ENCODE measurements around the gene PDE3A. TPM values are rescaled to one million over a fixed set of nuclear protein-coding genes. Genes with fewer than 3 reads are reported as not detected.
"Not testable (repeated sequence)": the region's sequence is repeated elsewhere in the genome, so short reads cannot be mapped to it uniquely, and the experiment has no call there.

Gene PDE3A
- total RNA-seq, 1 donor from 2014 or later = 0.14 TPM

DNA sequence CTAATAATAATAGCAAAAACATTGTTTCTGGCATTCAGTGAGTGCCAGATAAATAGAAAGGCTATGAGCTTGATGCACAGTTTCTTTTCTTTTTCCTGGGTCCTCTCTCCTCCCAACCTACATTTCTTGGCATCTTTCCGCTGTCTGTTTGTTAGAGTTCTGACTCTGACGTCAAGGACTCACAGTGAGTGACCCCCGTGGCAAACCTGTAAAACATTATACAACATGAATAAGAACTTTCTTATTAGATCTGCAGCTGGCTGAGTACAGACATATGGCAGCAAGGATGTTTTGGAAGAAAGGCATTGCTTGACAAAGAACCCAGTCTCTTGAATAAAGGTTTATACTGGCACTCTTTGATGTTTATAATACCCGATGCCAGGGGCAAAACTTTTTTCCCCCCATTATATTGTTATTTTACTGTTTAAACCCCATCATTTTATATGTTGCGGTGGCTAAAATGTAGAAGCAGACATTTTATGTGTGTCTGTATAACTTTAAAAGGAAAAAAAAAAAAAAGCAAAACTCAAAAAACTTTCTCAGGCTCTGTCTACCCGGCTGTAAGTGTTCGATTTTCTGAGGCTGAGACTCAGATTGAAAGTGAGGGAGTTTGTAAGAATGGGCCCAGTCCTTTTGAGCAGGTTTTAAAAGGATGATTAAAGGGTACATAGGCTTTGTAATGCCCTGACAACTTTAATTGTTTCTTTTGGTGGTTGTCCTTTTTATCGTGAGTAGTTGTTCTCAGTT is 159.3 kb downstream of the PDE3A start:
- no peak for DNase-seq (ENCODE audit: low spot score)
- Mint-ChIP-seq H3K36me3 (ENCODE audit: low read depth) (no peaks in the 10 kb centered on the region), H3K27me3 (ENCODE audit: low read depth) (no peaks in the 10 kb centered on the region), H3K27ac (no peak overlapping the region), H3K9me3 (peaks cover 3% of the 10 kb centered on the region), H3K4me1 (ENCODE audit: low read depth) (no peaks in the 10 kb centered on the region), H3K4me3 (ENCODE audit: low read depth) (no peak overlapping the region)
- intact Hi-C loops (cut with micrococcal nuclease) = no loop called here

DNA sequence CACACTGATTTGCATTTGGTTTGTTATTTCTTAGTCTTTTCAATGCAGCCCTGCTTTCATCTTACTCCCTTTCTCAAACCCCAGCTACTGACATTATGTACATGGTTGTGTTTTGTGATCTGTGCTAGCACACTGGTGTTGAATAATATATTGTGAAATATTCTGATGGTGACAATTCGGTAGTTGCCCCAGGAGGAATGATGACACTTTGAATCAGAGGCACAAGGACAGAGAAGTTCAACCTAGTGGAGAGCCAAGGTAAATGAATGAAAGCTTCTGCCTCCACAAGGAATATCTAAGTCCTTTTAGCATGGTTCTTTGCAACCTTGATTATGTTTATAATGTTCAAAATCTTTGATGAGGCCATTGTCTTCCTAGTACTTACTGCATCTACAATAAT is 159.9 kb downstream of the PDE3A start:
- no peaks in the 10 kb centered on the region for H3K27me3 Mint-ChIP-seq (ENCODE audit: low read depth)
- H3K4me1 Mint-ChIP-seq (ENCODE audit: low read depth) = no peaks in the 10 kb centered on the region
- no peak overlapping the region for H3K4me3 Mint-ChIP-seq (ENCODE audit: low read depth)
- no peak for DNase-seq (ENCODE audit: low spot score)
- no peaks in the 10 kb centered on the region for H3K36me3 Mint-ChIP-seq (ENCODE audit: low read depth)
- no peak overlapping the region for H3K27ac Mint-ChIP-seq
- intact Hi-C loops (cut with micrococcal nuclease) = no loop called here
- peaks cover 3% of the 10 kb centered on the region for H3K9me3 Mint-ChIP-seq

DNA sequence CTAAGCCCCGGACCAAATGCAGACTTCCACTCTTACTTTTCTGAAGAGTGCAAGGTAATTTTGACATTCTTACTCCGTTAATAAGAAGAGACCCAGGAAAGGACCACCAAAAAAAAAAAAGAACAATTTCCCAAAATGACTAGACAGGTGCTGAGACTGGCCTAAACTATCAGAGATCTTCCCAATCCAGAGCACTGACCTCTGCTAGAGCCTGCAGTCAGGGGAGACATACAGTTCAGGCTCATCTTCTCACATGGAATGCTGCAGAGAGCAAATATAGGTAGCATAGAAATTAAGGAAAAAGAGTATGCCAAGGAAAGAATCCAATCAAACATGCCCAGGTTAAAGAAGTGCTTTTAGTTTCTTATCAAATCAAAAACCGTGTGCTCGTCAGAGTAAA is 177.9 kb downstream of the PDE3A start:
- intact Hi-C loops (cut with micrococcal nuclease) = no loop called here
- Mint-ChIP-seq H3K4me1 (ENCODE audit: low read depth) (no peaks in the 10 kb centered on the region), H3K4me3 (ENCODE audit: low read depth) (no peak overlapping the region), H3K27ac (no peak overlapping the region), H3K36me3 (ENCODE audit: low read depth) (no peaks in the 10 kb centered on the region), H3K9me3 (no peaks in the 10 kb centered on the region), H3K27me3 (ENCODE audit: low read depth) (no peaks in the 10 kb centered on the region)
- DNase-seq (ENCODE audit: low spot score) = no peak

DNA sequence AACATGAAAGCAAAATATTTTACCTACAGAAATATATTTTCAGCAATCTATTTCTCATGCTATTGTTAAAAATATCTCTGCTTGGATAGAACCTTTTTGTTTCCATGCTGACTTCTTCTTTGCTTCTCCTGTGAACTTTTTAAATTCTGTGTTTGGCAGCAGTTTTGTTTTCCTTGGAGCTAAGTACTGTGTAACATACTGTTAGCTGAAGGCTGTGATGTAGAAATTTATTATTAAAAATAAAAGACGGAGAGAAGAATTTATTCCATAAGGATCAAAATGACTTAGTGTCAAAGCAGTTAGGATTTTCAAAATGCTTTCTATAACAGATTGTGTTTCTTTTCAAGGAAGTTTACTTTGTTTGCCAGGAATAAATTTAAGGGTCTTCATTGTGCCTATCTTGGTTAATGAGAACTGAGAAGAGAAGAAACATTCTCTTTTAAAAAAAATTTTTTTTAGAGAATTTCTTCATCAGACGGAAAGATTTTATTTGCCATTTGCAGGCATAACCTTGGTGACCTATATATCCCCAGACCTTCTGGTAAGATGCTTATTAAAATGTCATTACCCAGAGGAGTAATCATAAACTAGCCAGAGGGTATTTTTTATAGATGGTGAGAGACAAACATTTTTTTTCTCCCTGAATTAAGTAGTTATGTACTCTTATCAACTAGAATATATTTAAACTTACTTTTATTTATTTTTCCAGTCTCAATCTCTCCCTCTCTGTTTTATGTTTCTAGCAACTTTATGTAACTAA is 179.7 kb downstream of the PDE3A start:
- intact Hi-C loops (cut with micrococcal nuclease) = no loop called here
- H3K36me3 Mint-ChIP-seq (ENCODE audit: low read depth) = no peaks in the 10 kb centered on the region
- H3K9me3 Mint-ChIP-seq = no peaks in the 10 kb centered on the region
- DNase-seq (ENCODE audit: low spot score) = no peak
- no peak overlapping the region for H3K4me3 Mint-ChIP-seq (ENCODE audit: low read depth)
- no peaks in the 10 kb centered on the region for H3K27me3 Mint-ChIP-seq (ENCODE audit: low read depth)
- no peaks in the 10 kb centered on the region for H3K4me1 Mint-ChIP-seq (ENCODE audit: low read depth)
- no peak overlapping the region for H3K27ac Mint-ChIP-seq

DNA sequence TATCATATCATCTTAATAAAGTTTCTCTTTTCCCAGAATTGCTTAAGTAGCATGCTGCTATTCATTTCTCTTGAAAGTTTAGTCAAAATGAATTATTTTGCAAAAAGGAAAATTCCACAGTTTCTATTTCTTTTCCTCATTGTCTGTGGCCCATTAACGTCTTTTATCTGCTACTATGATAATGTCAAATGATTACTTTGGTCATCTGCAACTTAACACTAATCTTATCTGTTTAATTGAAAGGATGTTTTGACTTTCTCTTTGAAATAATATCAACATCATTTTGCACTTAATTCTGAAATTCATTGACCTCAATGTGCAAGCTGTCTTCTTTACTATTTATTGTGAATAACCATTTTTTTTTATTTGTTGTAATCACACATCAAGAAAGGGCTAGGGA is 180.3 kb downstream of the PDE3A start:
- Mint-ChIP-seq H3K9me3 (no peaks in the 10 kb centered on the region), H3K27me3 (ENCODE audit: low read depth) (no peaks in the 10 kb centered on the region), H3K4me3 (ENCODE audit: low read depth) (no peak overlapping the region), H3K36me3 (ENCODE audit: low read depth) (no peaks in the 10 kb centered on the region), H3K4me1 (ENCODE audit: low read depth) (no peaks in the 10 kb centered on the region), H3K27ac (no peak overlapping the region)
- intact Hi-C loops (cut with micrococcal nuclease) = no loop called here
- DNase-seq (ENCODE audit: low spot score) = no peak

DNA sequence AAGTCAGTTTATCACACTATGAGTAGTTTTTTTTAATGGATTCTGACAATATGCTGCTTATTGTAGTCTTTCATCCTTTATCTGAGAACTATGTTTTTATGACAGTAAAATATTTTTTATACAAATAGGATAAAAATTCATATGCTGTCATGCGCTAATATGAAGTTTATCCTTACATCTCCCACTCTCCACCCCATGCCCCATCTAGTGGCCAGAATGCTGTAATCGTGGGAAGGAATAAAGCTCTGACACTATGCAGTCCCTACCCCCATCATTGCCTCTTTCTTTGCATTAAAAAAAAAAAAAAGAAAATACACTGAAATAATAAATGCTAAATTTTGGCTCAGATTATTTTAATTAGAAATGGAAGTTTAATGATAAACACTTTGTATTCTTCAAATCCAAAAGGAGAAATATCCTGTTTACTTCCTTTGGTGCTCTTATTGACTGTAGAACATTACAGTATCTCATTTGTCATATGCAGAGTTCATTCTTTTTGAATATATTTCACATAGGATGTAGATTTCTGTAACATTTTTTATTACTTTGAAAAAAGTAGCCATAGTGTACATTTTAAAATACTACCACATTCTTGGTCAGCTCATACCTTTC is 180.9 kb downstream of the PDE3A start:
- Mint-ChIP-seq H3K27me3 (ENCODE audit: low read depth) (no peaks in the 10 kb centered on the region), H3K4me3 (ENCODE audit: low read depth) (no peak overlapping the region), H3K9me3 (no peaks in the 10 kb centered on the region), H3K36me3 (ENCODE audit: low read depth) (no peaks in the 10 kb centered on the region), H3K27ac (no peak overlapping the region), H3K4me1 (ENCODE audit: low read depth) (no peaks in the 10 kb centered on the region)
- DNase-seq (ENCODE audit: low spot score) = no peak
- intact Hi-C loops (cut with micrococcal nuclease) = no loop called here

DNA sequence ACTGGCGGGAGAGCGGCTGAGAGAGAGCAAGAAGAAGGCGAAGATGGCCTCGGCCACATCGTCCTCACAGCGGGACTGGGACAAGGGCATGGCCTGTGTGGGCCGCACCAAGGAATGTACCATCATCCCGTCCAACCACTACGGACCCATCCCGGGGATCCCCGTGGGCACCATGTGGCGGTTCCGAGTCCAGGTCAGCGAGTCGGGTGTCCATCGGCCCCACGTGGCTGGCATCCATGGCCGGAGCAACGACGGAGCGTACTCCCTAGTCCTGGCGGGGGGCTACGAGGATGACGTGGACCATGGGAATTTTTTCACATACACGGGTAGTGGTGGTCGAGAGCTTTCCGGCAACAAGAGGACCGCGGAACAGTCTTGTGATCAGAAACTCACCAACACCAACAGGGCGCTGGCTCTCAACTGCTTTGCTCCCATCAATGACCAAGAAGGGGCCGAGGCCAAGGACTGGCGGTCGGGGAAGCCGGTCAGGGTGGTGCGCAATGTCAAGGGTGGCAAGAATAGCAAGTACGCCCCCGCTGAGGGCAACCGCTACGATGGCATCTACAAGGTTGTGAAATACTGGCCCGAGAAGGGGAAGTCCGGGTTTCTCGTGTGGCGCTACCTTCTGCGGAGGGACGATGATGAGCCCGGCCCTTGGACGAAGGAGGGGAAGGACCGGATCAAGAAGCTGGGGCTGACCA is 183.6 kb downstream of the PDE3A start:
- H3K27ac Mint-ChIP-seq; DNase-seq (ENCODE audit: low spot score); H3K27me3 Mint-ChIP-seq (ENCODE audit: low read depth); H3K36me3 Mint-ChIP-seq (ENCODE audit: low read depth); H3K4me3 Mint-ChIP-seq (ENCODE audit: low read depth); H3K9me3 Mint-ChIP-seq; intact Hi-C loops (cut with micrococcal nuclease); H3K4me1 Mint-ChIP-seq (ENCODE audit: low read depth): not testable (repeated sequence)

DNA sequence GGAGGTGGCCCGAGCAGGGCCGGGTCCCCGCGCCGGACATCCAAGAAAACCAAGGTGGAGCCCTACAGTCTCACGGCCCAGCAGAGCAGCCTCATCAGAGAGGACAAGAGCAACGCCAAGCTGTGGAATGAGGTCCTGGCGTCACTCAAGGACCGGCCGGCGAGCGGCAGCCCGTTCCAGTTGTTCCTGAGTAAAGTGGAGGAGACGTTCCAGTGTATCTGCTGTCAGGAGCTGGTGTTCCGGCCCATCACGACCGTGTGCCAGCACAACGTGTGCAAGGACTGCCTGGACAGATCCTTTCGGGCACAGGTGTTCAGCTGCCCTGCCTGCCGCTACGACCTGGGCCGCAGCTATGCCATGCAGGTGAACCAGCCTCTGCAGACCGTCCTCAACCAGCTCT is 184.2 kb downstream of the PDE3A start:
- H3K27ac Mint-ChIP-seq; H3K36me3 Mint-ChIP-seq (ENCODE audit: low read depth); intact Hi-C loops (cut with micrococcal nuclease); H3K4me1 Mint-ChIP-seq (ENCODE audit: low read depth); DNase-seq (ENCODE audit: low spot score); H3K9me3 Mint-ChIP-seq; H3K27me3 Mint-ChIP-seq (ENCODE audit: low read depth); H3K4me3 Mint-ChIP-seq (ENCODE audit: low read depth): not testable (repeated sequence)

DNA sequence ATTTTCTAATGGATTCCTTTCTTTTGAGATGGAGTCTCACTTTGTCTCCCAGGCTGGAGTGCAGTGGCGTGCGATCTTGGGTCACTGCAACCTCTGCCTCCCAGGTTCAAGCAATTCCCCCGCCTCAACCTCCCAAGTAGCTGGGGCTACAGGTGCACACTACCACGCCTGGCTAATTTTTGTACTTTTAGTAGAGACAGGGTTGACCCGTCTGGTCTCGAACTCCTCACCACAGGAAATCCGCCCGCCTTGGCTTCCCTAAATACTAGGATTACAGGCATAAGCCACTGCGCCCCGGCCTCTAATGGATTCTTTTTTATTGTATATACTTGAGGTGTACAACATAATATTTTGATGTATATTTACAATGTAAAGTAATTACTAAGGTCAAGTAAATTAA is 186.7 kb downstream of the PDE3A start:
- H3K36me3 Mint-ChIP-seq (ENCODE audit: low read depth) = no peaks in the 10 kb centered on the region
- no peak overlapping the region for H3K27ac Mint-ChIP-seq
- H3K4me3 Mint-ChIP-seq (ENCODE audit: low read depth) = no peak overlapping the region
- H3K27me3 Mint-ChIP-seq (ENCODE audit: low read depth) = no peaks in the 10 kb centered on the region
- no peaks in the 10 kb centered on the region for H3K4me1 Mint-ChIP-seq (ENCODE audit: low read depth)
- intact Hi-C loops (cut with micrococcal nuclease) = no loop called here
- no peak for DNase-seq (ENCODE audit: low spot score)
- no peaks in the 10 kb centered on the region for H3K9me3 Mint-ChIP-seq

DNA sequence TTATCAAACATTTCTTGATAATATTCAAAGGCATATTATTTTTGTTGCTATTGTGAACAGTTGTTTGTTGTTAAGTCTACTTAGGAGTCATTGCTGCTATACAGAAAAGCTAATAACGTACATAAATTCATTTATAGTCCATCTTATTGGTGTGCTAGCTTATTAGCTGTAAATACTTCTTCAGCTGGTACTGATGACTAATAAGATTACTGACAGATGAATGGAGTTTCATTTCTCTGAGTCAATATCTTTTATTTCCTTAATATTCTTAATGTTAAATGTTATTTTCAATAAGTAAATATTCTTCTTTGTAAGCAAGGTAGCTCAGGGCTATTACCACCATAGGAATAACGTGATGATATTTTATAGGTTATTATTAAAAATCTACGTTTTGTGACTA is 187.4 kb downstream of the PDE3A start:
- Mint-ChIP-seq H3K36me3 (ENCODE audit: low read depth) (no peaks in the 10 kb centered on the region), H3K27me3 (ENCODE audit: low read depth) (no peaks in the 10 kb centered on the region), H3K9me3 (no peaks in the 10 kb centered on the region), H3K4me3 (ENCODE audit: low read depth) (no peak overlapping the region), H3K27ac (no peak overlapping the region), H3K4me1 (ENCODE audit: low read depth) (no peaks in the 10 kb centered on the region)
- intact Hi-C loops (cut with micrococcal nuclease) = no loop called here
- no peak for DNase-seq (ENCODE audit: low spot score)

DNA sequence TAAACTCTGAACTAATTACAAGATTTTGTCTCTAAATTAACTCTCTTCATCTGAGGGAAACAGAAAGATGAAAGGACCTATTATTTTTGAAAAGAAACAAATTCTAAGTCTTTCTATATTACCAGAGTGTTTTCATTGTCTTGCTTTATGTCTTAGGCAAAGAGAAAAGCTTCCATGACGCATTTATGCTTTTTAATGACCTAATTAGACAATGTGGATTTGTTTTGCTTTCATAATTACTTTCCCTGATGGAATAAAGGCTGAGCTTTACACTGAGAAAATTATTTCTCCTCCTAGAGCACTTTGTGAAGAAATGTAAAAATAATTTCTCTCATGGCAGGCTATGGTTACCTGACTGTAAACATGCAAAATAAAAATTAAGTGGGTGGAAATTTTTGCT is 188.8 kb downstream of the PDE3A start:
- intact Hi-C loops (cut with micrococcal nuclease) = no loop called here
- Mint-ChIP-seq H3K27me3 (ENCODE audit: low read depth) (no peaks in the 10 kb centered on the region), H3K9me3 (no peaks in the 10 kb centered on the region), H3K36me3 (ENCODE audit: low read depth) (no peaks in the 10 kb centered on the region), H3K27ac (no peak overlapping the region), H3K4me3 (ENCODE audit: low read depth) (no peak overlapping the region), H3K4me1 (ENCODE audit: low read depth) (no peaks in the 10 kb centered on the region)
- no peak for DNase-seq (ENCODE audit: low spot score)

DNA sequence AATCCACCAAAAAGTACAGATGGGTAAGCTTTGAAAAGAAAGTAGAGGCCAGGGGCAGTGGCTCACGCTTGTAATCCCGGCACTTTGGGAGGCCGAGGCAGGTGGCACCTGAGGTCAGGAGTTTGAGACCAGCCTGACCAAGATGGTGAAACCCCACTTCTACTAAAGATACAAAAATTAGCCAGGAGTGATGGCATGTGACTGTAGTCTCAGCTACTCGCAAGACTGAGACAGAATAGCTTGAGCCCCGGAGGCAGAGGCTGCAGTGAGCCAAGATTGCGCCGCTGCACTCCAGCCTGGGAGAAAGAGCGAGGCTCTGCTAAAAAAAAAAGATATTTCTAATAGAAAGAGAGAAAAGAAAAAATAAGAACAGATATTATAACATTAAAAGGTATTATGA is 192.6 kb downstream of the PDE3A start:
- Mint-ChIP-seq H3K4me1 (ENCODE audit: low read depth) (no peaks in the 10 kb centered on the region), H3K9me3 (no peaks in the 10 kb centered on the region), H3K27me3 (ENCODE audit: low read depth) (no peaks in the 10 kb centered on the region), H3K4me3 (ENCODE audit: low read depth) (no peak overlapping the region), H3K27ac (no peak overlapping the region), H3K36me3 (ENCODE audit: low read depth) (no peaks in the 10 kb centered on the region)
- DNase-seq (ENCODE audit: low spot score) = no peak
- intact Hi-C loops (cut with micrococcal nuclease) = no loop called here

DNA sequence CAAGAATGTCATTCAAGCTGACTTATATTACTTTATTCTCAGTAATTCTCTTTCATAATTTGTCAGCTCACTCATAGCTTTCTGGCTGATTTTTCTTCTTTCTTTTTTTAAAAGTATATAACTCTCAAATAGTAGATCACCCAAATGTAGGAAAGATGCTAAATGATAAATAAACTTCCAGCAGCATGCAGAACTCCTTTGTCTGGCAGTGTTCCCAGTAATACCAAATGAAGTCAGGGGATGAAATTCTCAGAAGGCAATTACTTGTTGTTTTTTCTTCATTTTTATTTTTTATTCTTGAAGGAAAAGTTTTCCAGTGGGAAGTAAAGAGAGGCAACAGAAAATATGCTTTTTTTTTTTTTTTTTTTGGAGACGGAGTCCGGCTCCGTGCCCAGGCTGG is 193.5 kb downstream of the PDE3A start:
- H3K9me3 Mint-ChIP-seq = no peaks in the 10 kb centered on the region
- no peaks in the 10 kb centered on the region for H3K27me3 Mint-ChIP-seq (ENCODE audit: low read depth)
- no peak overlapping the region for H3K27ac Mint-ChIP-seq
- no peaks in the 10 kb centered on the region for H3K36me3 Mint-ChIP-seq (ENCODE audit: low read depth)
- no peak for DNase-seq (ENCODE audit: low spot score)
- intact Hi-C loops (cut with micrococcal nuclease) = no loop called here
- H3K4me1 Mint-ChIP-seq (ENCODE audit: low read depth) = no peaks in the 10 kb centered on the region
- no peak overlapping the region for H3K4me3 Mint-ChIP-seq (ENCODE audit: low read depth)

Data from activated T-helper 2 cell treated with anti-CD3 and anti-CD28 coated beads, Interferon-gamma antibody, Interleukin-2, Interleukin-4, amounts not matched to agents 10 μg/mL and 5 μg/mL and 100 μg/mL, durations not matched to agents 14 hours and 24 hours and 36 hours (primary cell).